Activated CD4-positive, CD25-positive, alpha-beta regulatory T cell treated with anti-CD3 and anti-CD28 coated beads, Interleukin-2, amount 50 U/mL, for 24 hours (primary cell): ENCODE results near the gene OSBPL8.

Experiments used
- ATAC-seq, 2 donors: fragments of 150-1000 bp; cut with Tn5 transposase; one replicate each; pipeline ENCODE4 v1.10.0; 2021; ENCODE audit warnings: mild to moderate bottlenecking in 1 of 2, moderate library complexity in 1 of 2

Gene OSBPL8

DNA sequence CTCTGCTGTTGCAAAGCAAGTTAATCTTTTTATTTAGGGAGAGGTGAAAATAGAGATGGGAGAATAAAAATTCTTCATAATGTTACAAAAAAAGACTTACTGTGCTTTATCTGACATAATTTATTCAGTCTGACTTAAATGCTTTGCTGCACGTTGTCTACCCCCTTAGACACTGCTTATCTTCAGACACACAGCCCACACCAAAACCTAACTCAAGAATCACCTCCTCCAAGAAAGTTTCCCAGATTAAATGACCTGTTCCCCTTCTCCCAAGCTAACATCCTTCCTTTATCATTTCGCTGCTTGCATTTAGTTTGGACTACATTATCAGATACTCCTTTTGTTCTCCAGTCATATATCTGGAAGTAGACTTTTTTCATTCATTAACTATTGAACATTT, 3.8 kb downstream of the OSBPL8 start:
- ATAC-seq: no peak

- no peak for ATAC-seq
These were observed 4.3 kb downstream of the OSBPL8 start for GRCh38 chr12:76555231-76555767.

GRCh38 chr12:76554405-76555230, 5.0 kb downstream of the OSBPL8 start:
- no peak for ATAC-seq

DNA sequence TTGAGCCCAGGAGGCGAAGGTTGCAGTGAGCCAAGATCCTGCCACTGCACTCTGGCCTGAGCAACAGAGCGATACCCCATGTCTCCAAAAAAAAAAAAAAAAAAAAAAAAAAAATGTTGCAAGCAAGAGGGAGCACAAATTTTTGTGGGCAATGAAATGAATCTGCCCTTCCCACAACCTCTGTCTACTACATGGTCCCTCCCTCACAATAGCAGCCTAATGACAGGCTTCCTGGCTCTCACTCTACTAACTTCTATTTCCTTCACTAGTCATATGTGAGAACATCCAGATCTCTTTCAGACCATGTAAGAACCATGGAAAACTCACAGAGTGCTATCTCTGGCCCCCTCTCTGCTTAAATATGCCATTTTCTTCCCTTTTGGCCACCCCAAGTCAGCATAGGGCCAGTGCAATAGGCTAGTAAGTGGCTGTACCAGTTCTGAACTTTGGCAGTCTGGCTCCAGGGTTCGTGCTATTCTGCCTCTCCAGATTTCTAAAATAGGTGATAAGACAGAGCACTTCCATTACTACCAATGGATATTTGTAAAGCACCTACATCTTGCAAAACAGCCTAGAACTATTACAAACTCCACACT, 7.1 kb downstream of the OSBPL8 start:
- ATAC-seq: no peak

DNA sequence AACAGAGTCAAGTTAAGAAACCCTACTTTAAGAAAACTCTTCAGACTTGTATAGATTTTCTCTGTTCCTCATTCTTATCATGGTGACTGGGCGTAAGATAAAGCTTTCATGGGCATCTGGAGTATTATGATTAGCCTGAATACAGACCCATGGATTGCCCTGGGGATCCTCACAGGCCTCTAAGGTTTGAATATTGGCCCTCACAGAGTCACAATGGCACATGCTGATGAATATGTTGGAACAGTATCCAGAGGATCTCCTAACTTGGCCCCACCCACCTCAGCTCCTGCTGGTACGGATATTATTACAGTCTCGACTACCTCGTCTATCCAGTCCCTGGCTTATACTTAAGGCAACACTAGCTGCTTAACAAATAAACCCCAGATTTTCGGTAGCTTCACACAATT, 8.1 kb downstream of the OSBPL8 start:
- no peak for ATAC-seq

GRCh38 chr12:76549131-76549530, 10.4 kb downstream of the OSBPL8 start:
- ATAC-seq: peak in 1 of 2 donors; percentile 17

- ATAC-seq: no peak
These were observed 11.2 kb downstream of the OSBPL8 start for GRCh38 chr12:76548222-76548837.

DNA sequence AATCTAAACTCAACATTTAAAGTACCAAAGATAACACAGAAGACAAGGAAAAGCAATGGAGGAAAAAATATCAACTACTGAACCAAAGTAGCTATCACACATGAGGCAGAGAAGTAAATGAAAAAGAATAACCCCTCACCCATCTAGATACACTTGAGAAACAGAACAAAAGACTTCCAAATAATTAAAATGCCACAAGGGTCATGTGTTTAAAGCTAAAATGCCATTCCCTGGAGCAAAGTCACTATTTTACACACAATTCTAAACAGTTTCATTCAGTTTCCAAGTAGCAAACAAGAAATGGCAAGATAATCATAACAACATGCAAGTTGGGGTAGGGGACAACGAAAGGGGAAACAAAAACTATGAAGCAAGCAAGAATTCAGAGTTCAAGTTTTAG, 12.0 kb downstream of the OSBPL8 start:
- ATAC-seq: no peak

DNA sequence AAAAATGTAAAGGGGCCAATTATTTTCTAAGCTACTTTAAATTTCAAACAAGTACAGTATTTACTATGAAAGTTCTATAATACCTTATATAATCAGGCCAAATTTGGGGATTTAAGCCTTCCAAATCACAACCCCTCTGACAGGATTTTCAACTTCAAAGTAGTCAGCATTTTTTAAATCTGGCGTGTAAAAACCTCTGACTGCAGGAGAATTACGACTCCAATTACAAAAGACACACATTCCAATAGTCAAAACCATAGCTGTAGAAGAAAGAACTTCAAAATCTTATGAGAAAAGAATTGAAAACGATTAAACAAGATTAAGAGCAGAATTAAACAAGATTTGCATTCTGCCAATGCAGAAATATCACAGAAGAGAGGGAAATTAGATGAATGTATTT, 12.7 kb downstream of the OSBPL8 start:
- ATAC-seq: no peak

DNA sequence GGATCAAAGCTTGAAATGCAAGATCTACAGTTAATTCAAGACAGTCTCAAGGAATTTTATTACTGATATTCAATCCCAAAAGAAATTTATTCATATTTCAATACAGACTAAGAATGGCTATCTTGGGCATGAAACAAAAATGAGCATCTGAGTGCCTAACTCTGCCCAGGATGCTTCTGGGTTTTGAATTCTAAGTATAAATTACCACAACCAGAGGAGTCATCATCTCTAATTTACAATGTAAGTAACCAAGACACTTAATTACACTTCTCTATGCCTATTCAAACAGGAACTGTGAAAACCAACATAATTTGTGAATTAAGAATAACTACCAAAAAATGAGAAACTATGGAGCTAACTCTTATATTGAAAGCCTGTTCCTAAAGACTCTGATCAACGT, 14.1 kb downstream of the OSBPL8 start:
- peak; percentile 38 to 79 for ATAC-seq

GRCh38 chr12:76544601-76545261, 14.8 kb downstream of the OSBPL8 start:
- ATAC-seq: no peak

DNA sequence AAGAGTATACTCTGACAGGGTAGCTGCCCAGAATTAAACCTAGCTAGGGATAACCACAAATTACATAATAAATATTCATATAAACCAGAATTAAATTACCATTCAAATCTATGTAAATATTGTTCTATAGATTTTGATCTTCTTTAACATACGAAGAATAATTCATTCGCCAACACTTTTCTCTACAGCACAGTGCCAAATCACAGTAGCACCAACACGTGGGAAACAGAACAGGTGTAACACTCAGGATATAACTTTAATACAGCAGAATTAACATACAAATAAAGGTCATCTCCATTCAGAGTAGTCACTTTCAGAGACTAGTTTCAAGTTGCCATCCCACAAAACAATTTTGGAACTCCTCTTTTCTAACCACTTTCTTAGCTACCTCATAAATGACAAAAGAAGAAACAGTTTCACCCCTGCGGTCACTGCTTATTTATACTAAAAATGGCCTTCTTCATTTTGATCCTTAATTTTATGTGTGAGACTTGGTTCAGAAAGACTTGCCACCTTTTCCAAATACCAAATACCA, 15.7 kb downstream of the OSBPL8 start:
- ATAC-seq: no peak

GRCh38 chr12:76542908-76543307, 16.7 kb downstream of the OSBPL8 start:
- ATAC-seq: no peak

DNA sequence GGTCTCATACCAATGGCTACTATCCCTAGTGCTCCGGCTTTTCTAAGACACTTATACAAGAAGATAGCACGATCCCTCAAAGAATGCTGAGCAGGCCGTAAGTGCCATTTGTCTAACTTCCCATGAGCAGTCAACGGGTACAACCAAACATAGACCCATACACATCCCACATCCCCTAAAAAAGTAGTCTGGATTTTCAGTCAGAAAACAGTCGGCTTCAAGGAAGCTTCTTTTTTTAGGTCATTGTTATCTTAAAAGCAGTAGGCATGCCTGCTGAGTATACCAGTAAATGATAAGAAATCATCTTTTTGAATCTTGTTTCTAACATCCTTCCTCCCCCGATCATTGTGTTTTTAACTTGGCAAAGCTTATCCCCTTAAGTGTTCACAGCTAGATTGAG, 19.8 kb downstream of the OSBPL8 start:
- ATAC-seq: no peak

GRCh38 chr12:76537923-76538322, 21.6 kb downstream of the OSBPL8 start:
- no peak for ATAC-seq

GRCh38 chr12:76536546-76536945, 23.0 kb downstream of the OSBPL8 start:
- no peak for ATAC-seq

DNA sequence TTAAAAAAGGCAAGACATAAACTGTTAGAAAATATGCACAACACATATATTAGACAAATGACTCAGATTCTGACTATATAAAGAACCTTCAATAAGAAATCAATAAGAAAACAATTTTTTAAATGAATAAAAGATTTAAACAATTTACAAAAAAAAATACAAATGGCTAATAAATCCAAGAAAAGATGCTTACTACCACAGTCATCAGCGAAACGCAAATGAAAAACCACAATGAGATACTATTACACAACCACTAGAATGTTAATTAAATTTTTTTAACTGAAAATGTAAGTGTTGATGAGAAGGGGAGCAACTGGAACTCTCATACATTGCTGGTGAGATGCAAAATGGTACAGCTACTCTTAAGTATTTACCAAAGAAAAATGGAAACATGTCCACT, 24.4 kb downstream of the OSBPL8 start:
- ATAC-seq: no peak

- no peak for ATAC-seq
These were observed 26.2 kb downstream of the OSBPL8 start for GRCh38 chr12:76533331-76533730.

- ATAC-seq: no peak
These were observed 27.1 kb downstream of the OSBPL8 start for GRCh38 chr12:76532520-76532919.

GRCh38 chr12:76531056-76531455, 28.5 kb downstream of the OSBPL8 start:
- ATAC-seq: no peak

DNA sequence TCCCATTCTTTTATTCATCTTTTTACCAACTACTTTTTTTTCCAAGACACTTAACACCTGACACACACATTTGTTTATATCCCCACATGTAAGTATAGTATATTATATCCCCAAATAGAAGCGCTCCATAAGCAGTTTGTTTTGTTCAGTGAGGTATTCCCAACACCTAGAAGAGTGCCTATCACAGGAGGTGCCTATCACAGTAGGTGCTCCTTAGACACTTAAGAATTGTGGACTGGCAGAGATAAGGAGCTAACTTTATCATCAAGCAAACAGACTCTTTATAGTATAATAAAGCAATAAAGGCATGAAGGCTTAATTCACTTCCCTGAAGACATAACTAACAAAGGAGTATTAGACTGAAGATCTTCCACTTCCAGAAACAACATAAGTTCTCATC, 29.1 kb downstream of the OSBPL8 start:
- no peak for ATAC-seq

DNA sequence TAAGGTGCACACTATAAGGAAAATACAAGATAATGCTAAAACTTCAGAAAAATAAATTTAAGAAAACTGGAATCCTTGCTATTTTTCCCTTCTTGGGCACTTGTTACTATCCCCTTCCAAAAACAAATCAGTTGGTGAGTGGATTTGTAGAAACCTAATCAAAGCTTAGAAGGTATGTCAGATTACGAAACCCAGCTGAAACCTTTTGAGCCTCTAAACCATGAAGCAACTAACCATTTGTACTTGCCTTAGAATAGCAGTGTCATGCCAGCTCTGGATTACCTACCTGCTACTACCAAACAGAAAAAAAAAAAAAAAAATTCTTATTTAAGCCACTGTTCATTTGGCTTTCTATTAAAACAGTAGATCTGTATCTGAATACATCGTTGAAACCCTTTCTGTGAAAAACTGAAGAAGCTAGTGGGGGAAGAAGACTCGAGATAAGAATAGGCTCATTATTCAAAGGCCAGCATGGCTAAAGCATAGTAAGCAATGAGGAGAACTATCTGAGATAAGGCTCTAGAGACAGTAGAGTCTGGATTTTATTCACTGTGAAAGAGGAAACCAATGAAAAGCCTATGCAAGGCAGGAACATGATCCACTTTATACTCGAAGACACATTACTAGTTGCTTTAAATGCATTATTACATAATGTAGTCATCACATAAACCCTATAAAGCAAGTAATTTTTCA, 30.2 kb downstream of the OSBPL8 start:
- no peak for ATAC-seq
